SK-N-SH (cell line): Measurements from ENCODE around the gene FRAS1. TPM values are rescaled to one million over a fixed set of nuclear protein-coding genes. Genes with fewer than 3 reads are reported as not detected.
A peak's percentile ranks its signal among the peaks of the same experiment; 100 is the strongest.
"Not testable (repeated sequence)": the region's sequence is repeated elsewhere in the genome, so short reads cannot be mapped to it uniquely, and the experiment has no call there.

Experiments used
- CTCF ChIA-PET: fragments of 300-600, 350-600 bp; formaldehyde crosslinking; extraction: SDS; loops from one replicate; lab custom pipeline; 2021; lab: Yijun Ruan, JAX
- POLR2A ChIA-PET: fragments of 350-600 bp; sonication (Branson Sonifier 250); formaldehyde crosslinking; extraction: SDS; loops from one replicate; lab custom pipeline; 2020; ENCODE audit warnings: antibody characterized with exemption, inconsistent platforms; lab: Yijun Ruan, JAX
- DNase-seq: peaks from one replicate; pipeline ENCODE4 v3.0.0; 2012
- H2AFZ ChIP-seq: fragments of 200-600 bp; sonication (generic); 2 replicates; pipeline ENCODE4 v1.8.1; 2016; ENCODE audit warnings: antibody characterized with exemption, mild to moderate bottlenecking, low read depth
- H3F3A ChIP-seq: fragments of 200-600 bp; sonication (generic); replicated peaks from 2 replicates; pipeline ENCODE3; 2016; ENCODE audit warnings: antibody characterized with exemption, mild to moderate bottlenecking; ENCODE audit not compliant: insufficient read depth
- H3K27ac ChIP-seq, 2 experiments: fragments of 200-500 bp in 1 of 2; fragments of 200-600 bp in 1 of 2; sonication (Bioruptor generic) in 1 of 2; sonication (generic), shearing (Covaris generic) in 1 of 2; 2 replicates each; pipeline versions ENCODE4 v1.5.1 to v1.6.1; 2014 to 2016; ENCODE audit warnings: low read depth in 2 of 2, inconsistent platforms in 1 of 2, low read length in 1 of 2, mild to moderate bottlenecking in 1 of 2, mixed read lengths in 1 of 2
- H3K27me3 ChIP-seq: fragments of 200-600 bp; sonication (generic), shearing (Covaris generic); 2 replicates; pipeline ENCODE4 v1.6.1; 2016; ENCODE audit warnings: mixed run types; ENCODE audit not compliant: insufficient read depth
- H3K36me3 ChIP-seq, 2 experiments: fragments of 200-500 bp in 1 of 2; fragments of 200-600 bp in 1 of 2; sonication (Bioruptor generic) in 1 of 2; sonication (generic) in 1 of 2; replicated peaks in 1 of 2; 2 replicates each; pipeline versions ENCODE3 to v1.5.1; 2014 to 2016; ENCODE audit warnings: low read length in 1 of 2, mild to moderate bottlenecking in 1 of 2; ENCODE audit not compliant: insufficient read depth in 2 of 2, control insufficient read depth in 1 of 2
- H3K4me1 ChIP-seq, 2 experiments: fragments of 200-500 bp in 1 of 2; fragments of 200-600 bp in 1 of 2; sonication (Bioruptor generic) in 1 of 2; sonication (generic), shearing (Covaris generic) in 1 of 2; 2 replicates each; pipeline versions ENCODE4 v1.5.1 to v1.6.1; 2014 to 2016; ENCODE audit warnings: low read depth in 1 of 2, low read length in 1 of 2, mixed run types in 1 of 2; ENCODE audit not compliant: insufficient read depth in 2 of 2, control insufficient read depth in 1 of 2
- H3K4me2 ChIP-seq: fragments of 200-600 bp; sonication (generic), shearing (Covaris generic); 2 replicates; pipeline ENCODE4 v1.6.1; 2017; ENCODE audit warnings: mixed run types
- H3K4me3 ChIP-seq, 2 experiments: fragments of 200-500 bp in 1 of 2; fragments of 200-600 bp in 1 of 2; sonication (Bioruptor generic) in 1 of 2; sonication (generic), shearing (Covaris generic) in 1 of 2; 2 replicates each; pipeline versions ENCODE4 v1.5.1 to v1.8.1; 2014 to 2016; ENCODE audit warnings: low read depth in 2 of 2, inconsistent platforms in 1 of 2, low read length in 1 of 2, mild to moderate bottlenecking in 1 of 2, mixed read lengths in 1 of 2, moderate library complexity in 1 of 2
- H3K79me2 ChIP-seq: fragments of 200-600 bp; sonication (generic); 2 replicates; pipeline ENCODE4 v1.8.1; 2017; ENCODE audit warnings: mild to moderate bottlenecking; ENCODE audit not compliant: insufficient read depth
- H3K9ac ChIP-seq: fragments of 200-600 bp; sonication (generic); 2 replicates; pipeline ENCODE4 v1.6.1; 2017; ENCODE audit warnings: mixed run types
- H3K9me2 ChIP-seq: fragments of 200-600 bp; sonication (generic); 2 replicates; pipeline ENCODE4 v1.6.1; 2017; ENCODE audit warnings: mixed run types
- H3K9me3 ChIP-seq: fragments of 200-600 bp; sonication (generic); 2 replicates; pipeline ENCODE4 v1.6.1; 2017; ENCODE audit warnings: mixed run types, mild to moderate bottlenecking, moderate library complexity
- H4K20me1 ChIP-seq: fragments of 200-600 bp; sonication (generic); 2 replicates; pipeline ENCODE4 v1.6.1; 2017; ENCODE audit warnings: mild to moderate bottlenecking, mixed run types; ENCODE audit not compliant: insufficient read depth
- ELF1 ChIP-seq: IDR thresholded peaks from 2 replicates; pipeline ENCODE4 v1.4.0; 2012
- EP300 ChIP-seq, 2 experiments: IDR thresholded peaks; 2 replicates each; pipeline versions ENCODE4 v1.4.0 to v1.6.1; 2012; ENCODE audit warnings: borderline replicate concordance in 1 of 2, low read depth in 1 of 2, low read length in 1 of 2
- JUND ChIP-seq: IDR thresholded peaks from 2 replicates; pipeline ENCODE4 v1.4.0; 2012
- MXI1 ChIP-seq: IDR thresholded peaks from 2 replicates; pipeline ENCODE4 v1.6.1; 2012; ENCODE audit warnings: mild to moderate bottlenecking, low read depth, low read length, improper control_type of control experiment
- NFIC ChIP-seq: IDR thresholded peaks from 2 replicates; pipeline ENCODE4 v1.4.0; 2012; ENCODE audit warnings: borderline replicate concordance
- NRF1 ChIP-seq: IDR thresholded peaks from 2 replicates; pipeline ENCODE4 v1.6.1; 2012; ENCODE audit warnings: low read depth, mild to moderate bottlenecking, low read length
- PBX3 ChIP-seq: IDR thresholded peaks from 2 replicates; pipeline ENCODE4; 2012
- RCOR1 ChIP-seq: fragments of 150-350 bp; IDR thresholded peaks from 2 replicates; pipeline ENCODE4 v1.6.1; 2017; ENCODE audit warnings: antibody characterized with exemption, low read length
- REST ChIP-seq: IDR thresholded peaks from 2 replicates; pipeline ENCODE4 v1.6.1; 2012; ENCODE audit warnings: mild to moderate bottlenecking, low read depth, low read length, moderate library complexity
- RXRA ChIP-seq: IDR thresholded peaks from 2 replicates; pipeline ENCODE4 v1.4.0; 2012; ENCODE audit warnings: low read depth, mild to moderate bottlenecking, borderline replicate concordance
- TCF12 ChIP-seq: IDR thresholded peaks from 2 replicates; pipeline ENCODE4 v1.4.0; 2012
- WGBS: methylation state at CpG from one replicate; pipeline ENCODE4 v1.1.6; 2017; ENCODE audit warnings: low lambda C conversion rate; 5-methylcytosine and 5-hydroxymethylcytosine counted together
- polyA plus RNA-seq, 3 experiments: library from polyadenylated mRNA; depleted of rRNA; stranded (reverse); fragments of >200 nt; gene quantifications; 2 replicates each; pipeline ENCODE4 v1.2.3, GENCODE V29; 2012
- TF ChIP-seq, protein P1 (sequence below): fragments of 150-350 bp; IDR thresholded peaks from 2 replicates; pipeline ENCODE4 v1.6.1; 2017; ENCODE audit warnings: antibody characterized with exemption, low read length, low read depth, borderline replicate concordance

FRAS1 gene
- polyA plus RNA-seq, 1 of the 3 experiments (the other 2 are of a cell fraction): 8.3 TPM

GRCh38 chr4:78299565-78299972 is 242.4 kb downstream of the FRAS1 start:
- H3K4me2 ChIP-seq: peak overlapping the region; percentile 60

GRCh38 chr4:78307263-78307662 is 250.1 kb downstream of the FRAS1 start:
- H3K4me3 ChIP-seq, POLR2A ChIA-PET, H3K79me2 ChIP-seq, H3K4me1 ChIP-seq, H3K4me2 ChIP-seq, H3K27ac ChIP-seq, H4K20me1 ChIP-seq, H2AFZ ChIP-seq, DNase-seq, H3F3A ChIP-seq, H3K27me3 ChIP-seq, H3K9me2 ChIP-seq, H3K9me3 ChIP-seq, H3K9ac ChIP-seq: not testable (repeated sequence)
- H3K36me3 ChIP-seq: peaks cover 3 to 24% of the 10 kb centered on the region in 2 experiments
- CTCF ChIA-PET: interaction anchor here (3.2 kb wide), 1 partner anchor 9 kb away, joined by 15 read pairs; no protein-coding TSS in a partner anchor
- 100% methylated on average over 2 of the region's 16 CpGs for WGBS

More at GRCh38 chr4:78299565-78299972, 242.4 kb downstream of the FRAS1 start:
- DNase-seq: no peak
- H3K27me3 ChIP-seq: no peaks in the 10 kb centered on the region
- 0 out of 4 replicates have a peak overlapping the region, but pooled peaks of 1 of the 2 experiments have one; percentile 3 for H3K4me3 ChIP-seq
- H3K9me2 ChIP-seq: no peaks in the 10 kb centered on the region
- ChIA-PET CTCF (interaction anchor here (0.9 to 3.7 kb wide), 4 partner anchors 9 to 699 kb away, joined by 3 to 15 read pairs (median 9); no protein-coding TSS in a partner anchor), POLR2A (no interaction called here)
- no peak overlapping the region; the same call in 1 of the 2 replicates for H2AFZ ChIP-seq
- WGBS: 51% methylated on average over 2 of the region's 2 CpGs
- peaks cover 0 to 4% of the 10 kb centered on the region in 2 experiments for H3K36me3 ChIP-seq
- H3K27ac ChIP-seq: peak overlapping the region; percentile 66 to 87; a peak in 3 of 4 replicates
- no peaks in the 10 kb centered on the region for H4K20me1 ChIP-seq
- H3K9me3 ChIP-seq: no peaks in the 10 kb centered on the region
- TF ChIP-seq REST: no peak
- no peak for TF ChIP-seq ELF1
- no peak for TF ChIP-seq MXI1
- peak; percentile 52; the same call in 1 of the 2 replicates for TF ChIP-seq PBX3
- no peak for TF ChIP-seq RCOR1
- TF ChIP-seq EP300 (IDR thresholded peaks at IDR 0.05; ENCODE audit: borderline replicate concordance in 1 of 2, low read depth in 1 of 2, low read length in 1 of 2): peak in 1 of 2 experiments; percentile 32; a peak in 1 of 4 replicates
- TF ChIP-seq RXRA: no peak
- TF ChIP-seq JUND: no peak
- no peak for TF ChIP-seq NRF1
- peak; percentile 48 for TF ChIP-seq TCF12
- TF ChIP-seq, protein P1, sequence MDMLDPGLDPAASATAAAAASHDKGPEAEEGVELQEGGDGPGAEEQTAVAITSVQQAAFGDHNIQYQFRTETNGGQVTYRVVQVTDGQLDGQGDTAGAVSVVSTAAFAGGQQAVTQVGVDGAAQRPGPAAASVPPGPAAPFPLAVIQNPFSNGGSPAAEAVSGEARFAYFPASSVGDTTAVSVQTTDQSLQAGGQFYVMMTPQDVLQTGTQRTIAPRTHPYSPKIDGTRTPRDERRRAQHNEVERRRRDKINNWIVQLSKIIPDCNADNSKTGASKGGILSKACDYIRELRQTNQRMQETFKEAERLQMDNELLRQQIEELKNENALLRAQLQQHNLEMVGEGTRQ: no peak
- TF ChIP-seq NFIC: peak; percentile 19; the same call in 1 of the 2 replicates
- H3F3A ChIP-seq: peaks cover 44% of the 10 kb centered on the region
- peaks cover 14 to 27% of the 10 kb centered on the region in 2 experiments for H3K4me1 ChIP-seq
- no peaks in the 10 kb centered on the region for H3K79me2 ChIP-seq
- no peak overlapping the region for H3K9ac ChIP-seq
